HepG2 (cell line): ENCODE results near the gene ZNF324B. TPM values are rescaled to one million over a fixed set of nuclear protein-coding genes. Genes with fewer than 3 reads are reported as not detected.

Source experiments
- ATAC-seq: fragments of 200-7000 bp; cut with Tn5 transposase; 3 replicates; pipeline ENCODE4 v1.9.1; 2020; ENCODE audit warnings: mild to moderate bottlenecking, moderate library complexity
- BruUV-seq: library from RNA; stranded (reverse); fragments of 400-500 nt; replicated peaks from 2 replicates; lab custom pipeline; 2021; lab: Mats Ljungman, UMichigan
- CTCF ChIA-PET: fragments of 300-600 bp; formaldehyde crosslinking; extraction: SDS; loops from one replicate; lab custom pipeline; 2021; ENCODE audit warnings: low total read pairs, inconsistent platforms, low intra/inter-chr PET ratio; lab: Yijun Ruan, JAX
- POLR2A ChIA-PET: fragments of 350-600 bp; sonication (Branson Sonifier 250); formaldehyde crosslinking; loops from one replicate; lab custom pipeline; 2020; ENCODE audit warnings: antibody characterized with exemption, inconsistent platforms; lab: Yijun Ruan, JAX
- DNase-seq: peaks from one replicate; pipeline ENCODE4 v3.0.0-alpha.2; 2015; ENCODE audit warnings: low spot score
- FAIRE-seq: peaks from 3 replicates; lab custom pipeline; 2011; peaks lifted over from hg19 to GRCh38; lab: Jason Lieb, UNC
- H2AFZ ChIP-seq: one replicate; pipeline ENCODE4 v1.6.1; 2011; ENCODE audit warnings: low read length, inconsistent platforms
- H3K27ac ChIP-seq: fragments of 300-600 bp; 3 replicates; pipeline ENCODE4 v1.8.0; 2011; ENCODE audit warnings: mixed run types, mild to moderate bottlenecking, mixed read lengths, low read length, inconsistent platforms; ENCODE audit not compliant: insufficient read depth; ENCODE audit errors: extremely low read length
- H3K27me3 ChIP-seq, 2 experiments: fragments of 200-600 bp in 1 of 2; 2 replicates in 1 of 2; 3 replicates in 1 of 2; pipeline versions ENCODE4 v1.6.0 to v1.8.0; 2011; ENCODE audit warnings: low read length in 2 of 2, mild to moderate bottlenecking in 2 of 2, moderate library complexity in 2 of 2, inconsistent platforms in 1 of 2; ENCODE audit not compliant: insufficient read depth in 2 of 2, control insufficient read depth in 1 of 2
- H3K36me3 ChIP-seq, 2 experiments: fragments of 200-600 bp in 1 of 2; replicated peaks in 1 of 2; 2 replicates in 1 of 2; 3 replicates in 1 of 2; pipeline versions ENCODE4 v1.5.1 to v1.8.0; 2011; ENCODE audit warnings: low read length in 2 of 2, inconsistent platforms in 1 of 2; ENCODE audit not compliant: insufficient read depth in 2 of 2, control insufficient read depth in 1 of 2
- H3K4me1 ChIP-seq: 2 replicates; pipeline ENCODE4 v1.5.1; 2012; ENCODE audit warnings: low read length, inconsistent platforms; ENCODE audit not compliant: insufficient read depth
- H3K4me2 ChIP-seq: 2 replicates; pipeline ENCODE4 v1.6.0; 2011; ENCODE audit warnings: low read depth, low read length, inconsistent platforms
- H3K4me3 ChIP-seq, 3 experiments: fragments of 200-600 bp in 1 of 3; sonication (generic), shearing (Covaris generic) in 1 of 3; replicated peaks in 1 of 3; 2 replicates each; pipeline ENCODE4 v1.5.1; 2011 to 2016; ENCODE audit warnings: low read length in 3 of 3, inconsistent platforms in 2 of 3, low read depth in 2 of 3, mild to moderate bottlenecking in 2 of 3, control low read depth in 1 of 3, mixed read lengths in 1 of 3; ENCODE audit not compliant: insufficient read depth in 1 of 3
- H3K79me2 ChIP-seq: one replicate; pipeline ENCODE4 v1.6.1; 2011; ENCODE audit warnings: low read length, inconsistent platforms; ENCODE audit not compliant: insufficient read depth
- H3K9ac ChIP-seq: 2 replicates; pipeline ENCODE4 v1.6.0; 2011; ENCODE audit warnings: mild to moderate bottlenecking, low read depth, low read length, inconsistent platforms; ENCODE audit not compliant: insufficient read depth
- H3K9me3 ChIP-seq: 2 replicates; pipeline ENCODE4 v1.5.1; 2012; ENCODE audit warnings: mild to moderate bottlenecking, low read length
- H4K20me1 ChIP-seq: 2 replicates; pipeline ENCODE4 v1.6.0; 2011; ENCODE audit warnings: inconsistent platforms, mild to moderate bottlenecking, low read length, moderate library complexity; ENCODE audit not compliant: insufficient read depth
- AGO2 ChIP-seq: fragments of 200-400 bp; formaldehyde crosslinking; optimal IDR thresholded peaks from 2 replicates; pipeline ENCODE3; 2017; ENCODE audit warnings: mild to moderate bottlenecking, low read depth, low read length, moderate library complexity
- ISL2 ChIP-seq: sonication (generic); formaldehyde crosslinking; IDR thresholded peaks from 2 replicates; pipeline ENCODE4 v1.5.0; 2020; ENCODE audit warnings: missing genetic modification reagents
- SMARCE1 ChIP-seq: fragments of 450-650 bp; IDR thresholded peaks from 2 replicates; pipeline ENCODE4 v1.6.1; 2017; ENCODE audit warnings: borderline replicate concordance
- SP5 ChIP-seq: IDR thresholded peaks from 2 replicates; pipeline ENCODE4 v1.6.1; 2016; ENCODE audit warnings: low read depth, borderline replicate concordance
- SSRP1 ChIP-seq: IDR thresholded peaks from 2 replicates; pipeline ENCODE4 v1.6.1; 2016; ENCODE audit warnings: control low read depth
- TCF7 ChIP-seq: sonication (generic); IDR thresholded peaks from 2 replicates; pipeline ENCODE4 v1.6.1; 2016; ENCODE audit warnings: antibody characterized with exemption, low read depth
- TEAD3 ChIP-seq: optimal IDR thresholded peaks from 2 replicates; pipeline ENCODE3; 2016; ENCODE audit warnings: borderline replicate concordance
- ZSCAN12 ChIP-seq: sonication (generic); formaldehyde crosslinking; IDR thresholded peaks from 2 replicates; pipeline ENCODE4 v1.9.0; 2021; ENCODE audit warnings: mild to moderate bottlenecking, missing genetic modification reagents
- ZSCAN30 ChIP-seq: sonication (generic); formaldehyde crosslinking; IDR thresholded peaks from 2 replicates; pipeline ENCODE4 v1.5.0; 2020; ENCODE audit warnings: mild to moderate bottlenecking, missing genetic modification reagents
- WGBS: methylation state at CpG from one replicate; pipeline ENCODE4 v1.1.6; 2017; ENCODE audit warnings: low lambda C conversion rate; 5-methylcytosine and 5-hydroxymethylcytosine counted together
- in situ Hi-C: cut with HindIII; loops from 2 replicates; pipeline ENCODE4 v1.10.0; 2017; ENCODE audit warnings: low pct_unique_long_range_greater_than_20kb; ENCODE audit not compliant: extremely low pct_ligation_motif_present
- intact Hi-C: fragments of 100-400 bp; cut with micrococcal nuclease; formaldehyde crosslinking; loops from one replicate; pipeline ENCODE4 v1.10.0; 2022; ENCODE audit not compliant: unreplicated experiment
- polyA plus RNA-seq, 8 experiments: library from polyadenylated mRNA; depleted of rRNA in 3 of 8; stranded (reverse) in 7 of 8; unstranded in 1 of 8; fragments of >200 nt; fragmentation: Illumina TruSeq in 4 of 8; extraction: Trizol in 4 of 8; gene quantifications; 2 replicates each; pipeline versions ENCODE4 v1.2.1 to v1.2.3, GENCODE V29; 2011 to 2016; ENCODE audit warnings: low read depth in 4 of 8, missing spikeins in 1 of 8, mixed read lengths in 1 of 8; ENCODE audit not compliant: insufficient read depth in 1 of 8
- total RNA-seq, 5 experiments: library from RNA; depleted of rRNA; stranded (reverse); fragments of >200 nt; fragmentation: Illumina TruSeq; extraction: Trizol; gene quantifications; 2 replicates each; pipeline ENCODE4 v1.2.3, GENCODE V29; 2016; ENCODE audit warnings: low read depth in 1 of 5
- TF ChIP-seq, protein P1 (sequence below): sonication (generic); formaldehyde crosslinking; IDR thresholded peaks from 2 replicates; pipeline ENCODE4 v1.4.0; 2020; ENCODE audit warnings: missing genetic modification reagents, borderline replicate concordance
- TF ChIP-seq, protein P2 (sequence below): conservative IDR thresholded peaks from 2 replicates; pipeline ENCODE4 v1.6.1; 2018; ENCODE audit warnings: missing genetic modification reagents

The ZNF324B gene
- total and polyA plus RNA-seq, 2 of the 13 experiments (the other 11 are each of a cell fraction or from before 2014, with no cell fraction given) = 0.53 to 3.0 TPM

DNA sequence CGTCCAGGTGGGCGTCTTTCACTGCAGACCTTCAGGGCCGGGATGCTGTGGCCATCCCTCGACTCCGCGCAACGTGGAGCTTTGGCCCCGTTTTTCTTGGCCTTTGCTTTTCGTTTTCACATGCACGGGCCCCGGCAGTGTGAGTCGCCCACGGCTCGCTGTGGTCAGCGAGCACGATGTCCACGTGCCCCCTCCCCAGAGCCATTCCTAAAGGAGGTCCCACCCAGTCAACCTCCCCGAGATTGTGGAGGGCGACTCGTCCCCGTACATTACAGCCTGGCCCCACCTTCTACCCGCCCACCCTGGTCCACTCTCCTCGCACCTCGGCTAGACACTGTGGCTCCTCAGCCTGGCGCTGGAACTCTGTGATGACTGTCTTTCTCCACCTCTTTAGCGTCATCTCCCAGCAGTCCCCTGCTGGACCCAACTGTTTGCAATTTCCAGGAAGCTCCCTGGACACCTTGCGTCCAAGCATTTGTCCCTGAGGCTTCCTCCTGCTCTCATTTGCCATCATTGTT is 25.1 kb downstream of the ZNF324B start (continued):
- TF ChIP-seq, protein P1, sequence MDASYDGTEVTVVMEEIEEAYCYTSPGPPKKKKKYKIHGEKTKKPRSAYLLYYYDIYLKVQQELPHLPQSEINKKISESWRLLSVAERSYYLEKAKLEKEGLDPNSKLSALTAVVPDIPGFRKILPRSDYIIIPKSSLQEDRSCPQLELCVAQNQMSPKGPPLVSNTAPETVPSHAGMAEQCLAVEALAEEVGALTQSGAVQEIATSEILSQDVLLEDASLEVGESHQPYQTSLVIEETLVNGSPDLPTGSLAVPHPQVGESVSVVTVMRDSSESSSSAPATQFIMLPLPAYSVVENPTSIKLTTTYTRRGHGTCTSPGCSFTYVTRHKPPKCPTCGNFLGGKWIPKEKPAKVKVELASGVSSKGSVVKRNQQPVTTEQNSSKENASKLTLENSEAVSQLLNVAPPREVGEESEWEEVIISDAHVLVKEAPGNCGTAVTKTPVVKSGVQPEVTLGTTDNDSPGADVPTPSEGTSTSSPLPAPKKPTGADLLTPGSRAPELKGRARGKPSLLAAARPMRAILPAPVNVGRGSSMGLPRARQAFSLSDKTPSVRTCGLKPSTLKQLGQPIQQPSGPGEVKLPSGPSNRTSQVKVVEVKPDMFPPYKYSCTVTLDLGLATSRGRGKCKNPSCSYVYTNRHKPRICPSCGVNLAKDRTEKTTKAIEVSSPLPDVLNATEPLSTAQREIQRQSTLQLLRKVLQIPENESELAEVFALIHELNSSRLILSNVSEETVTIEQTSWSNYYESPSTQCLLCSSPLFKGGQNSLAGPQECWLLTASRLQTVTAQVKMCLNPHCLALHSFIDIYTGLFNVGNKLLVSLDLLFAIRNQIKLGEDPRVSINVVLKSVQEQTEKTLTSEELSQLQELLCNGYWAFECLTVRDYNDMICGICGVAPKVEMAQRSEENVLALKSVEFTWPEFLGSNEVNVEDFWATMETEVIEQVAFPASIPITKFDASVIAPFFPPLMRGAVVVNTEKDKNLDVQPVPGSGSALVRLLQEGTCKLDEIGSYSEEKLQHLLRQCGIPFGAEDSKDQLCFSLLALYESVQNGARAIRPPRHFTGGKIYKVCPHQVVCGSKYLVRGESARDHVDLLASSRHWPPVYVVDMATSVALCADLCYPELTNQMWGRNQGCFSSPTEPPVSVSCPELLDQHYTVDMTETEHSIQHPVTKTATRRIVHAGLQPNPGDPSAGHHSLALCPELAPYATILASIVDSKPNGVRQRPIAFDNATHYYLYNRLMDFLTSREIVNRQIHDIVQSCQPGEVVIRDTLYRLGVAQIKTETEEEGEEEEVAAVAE (CRISPR knock-in tag) = no peak
- TF ChIP-seq TEAD3 (CRISPR knock-in tag) = no peak
- TF ChIP-seq ZSCAN30 (CRISPR knock-in tag) = no peak
- no peak for TF ChIP-seq TCF7
- 0 out of 2 replicates have a peak, but pooled peaks have one; percentile 46 for TF ChIP-seq SSRP1 (CRISPR knock-in tag)
- no peak for TF ChIP-seq ZSCAN12 (CRISPR knock-in tag)
- TF ChIP-seq SMARCE1 = no peak

DNA sequence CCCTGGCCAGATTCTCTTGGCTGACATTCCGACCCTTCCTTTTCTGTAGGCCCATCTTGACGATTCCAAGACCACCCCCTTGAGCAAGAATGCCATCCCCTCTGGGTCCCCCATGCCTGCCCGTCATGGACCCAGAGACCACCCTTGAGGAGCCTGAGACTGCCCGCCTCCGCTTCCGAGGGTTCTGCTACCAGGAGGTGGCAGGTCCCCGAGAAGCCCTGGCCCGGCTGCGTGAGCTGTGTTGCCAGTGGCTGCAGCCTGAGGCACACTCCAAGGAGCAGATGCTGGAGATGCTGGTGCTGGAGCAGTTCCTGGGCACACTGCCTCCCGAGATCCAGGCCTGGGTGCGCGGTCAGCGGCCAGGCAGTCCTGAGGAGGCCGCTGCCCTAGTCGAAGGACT is 25.7 kb downstream of the ZNF324B start:
- no TSS peak for BruUV-seq
- Histone ChIP-seq H3K27me3 (no peaks in the 10 kb centered on the region; a peak in 1 of 5 replicates), H3K79me2 (no peaks in the 10 kb centered on the region), H3K27ac (peak overlapping the region; percentile 77), H2AFZ (no peak overlapping the region), H3K4me1 (peaks cover 20% of the 10 kb centered on the region), H3K36me3 (peaks cover 1 to 18% of the 10 kb centered on the region in 2 experiments; a peak in 4 of 5 replicates)
- FAIRE-seq = no peak
- POLR2A ChIA-PET = interaction anchor here (1.1 to 1.3 kb wide), 3 partner anchors 35 to 43 kb away, joined by 3 to 6 read pairs (median 5); partner anchors contain the start of genes SLC27A5 and ZBTB45
- no peak for ATAC-seq
- WGBS = 92% methylated on average over 7 of the region's 15 CpGs
- TF ChIP-seq, protein P2, sequence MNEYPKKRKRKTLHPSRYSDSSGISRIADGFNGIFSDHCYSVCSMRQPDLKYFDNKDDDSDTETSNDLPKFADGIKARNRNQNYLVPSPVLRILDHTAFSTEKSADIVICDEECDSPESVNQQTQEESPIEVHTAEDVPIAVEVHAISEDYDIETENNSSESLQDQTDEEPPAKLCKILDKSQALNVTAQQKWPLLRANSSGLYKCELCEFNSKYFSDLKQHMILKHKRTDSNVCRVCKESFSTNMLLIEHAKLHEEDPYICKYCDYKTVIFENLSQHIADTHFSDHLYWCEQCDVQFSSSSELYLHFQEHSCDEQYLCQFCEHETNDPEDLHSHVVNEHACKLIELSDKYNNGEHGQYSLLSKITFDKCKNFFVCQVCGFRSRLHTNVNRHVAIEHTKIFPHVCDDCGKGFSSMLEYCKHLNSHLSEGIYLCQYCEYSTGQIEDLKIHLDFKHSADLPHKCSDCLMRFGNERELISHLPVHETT (CRISPR knock-in tag) = no peak
- TF ChIP-seq AGO2 = peak; percentile 56
- TF ChIP-seq ISL2 (CRISPR knock-in tag) = no peak
- TF ChIP-seq SP5 = no peak
- TF ChIP-seq, all 625 proteins: peak for 1
- in situ Hi-C loops (no loop called here), intact Hi-C loops (no loop called here)
- Histone ChIP-seq H3K9me3 (no peaks in the 10 kb centered on the region), H3K9ac (peak overlapping the region; percentile 73; the same call in 1 of the 2 replicates), H3K4me3 (peak overlapping the region in 2 of 3 experiments; percentile 75 to 88; a peak in 4 of 6 replicates), H4K20me1 (no peaks in the 10 kb centered on the region), H3K4me2 (peak overlapping the region; percentile 97)
- CTCF ChIA-PET = no interaction called here
- DNase-seq = no peak
